Peyer's patch (tissue), 4 donors: ENCODE data around the gene RAET1E.

Experiments used
- CTCF ChIP-seq, 6 experiments: fragments of 450-650 bp in 4 of 6; fragments of 200-600 bp in 2 of 6; sonication (generic) in 1 of 6; IDR thresholded peaks; one replicate each; pipeline ENCODE4 v1.5.1; 2017 to 2019; ENCODE audit warnings: antibody characterized with exemption in 6 of 6, mild to moderate bottlenecking in 3 of 6, moderate library complexity in 1 of 6
- POLR2A ChIP-seq, 2 donors: fragments of 450-650 bp; IDR thresholded peaks; one replicate each; pipeline ENCODE4 v1.5.1; 2017; ENCODE audit warnings: antibody characterized with exemption in 2 of 2, mild to moderate bottlenecking in 2 of 2, moderate library complexity in 2 of 2

GRCh38 chr6:149861603-149862423, 36.1 kb downstream of the RAET1E start:
- no peak for TF ChIP-seq CTCF (IDR thresholded peaks at IDR 0.05)
- TF ChIP-seq POLR2A (IDR thresholded peaks at IDR 0.05), result no peak
